Measurements from ENCODE around the gene TMEM126B. TPM values are rescaled to one million over a fixed set of nuclear protein-coding genes. Genes with fewer than 3 reads are reported as not detected.

Gene TMEM126B
- total and polyA plus RNA-seq, 2 donors (not counting 3 experiments of a cell fraction or from before 2014, with no cell fraction given): 51.2 to 53.7 TPM

GRCh38 chr11:85599083-85599482 lies 29.3 kb upstream of the TMEM126B start:
- FAIRE-seq: no peak
- no peak overlapping the region for H2AFZ ChIP-seq (ENCODE audit: low read depth, low read length)
- no peaks in the 10 kb centered on the region for H4K20me1 ChIP-seq (replicated peaks; ENCODE audit: control insufficient read depth, extremely low read depth, insufficient read depth, low read length)
- no peak overlapping the region for H3K27ac ChIP-seq (ENCODE audit: insufficient read depth, low read depth, low read length)
- intact Hi-C loops (cut with micrococcal nuclease) (loop anchor here (5.0 to 10.0 kb wide), 2 partner anchors 343 to 616 kb away; no protein-coding TSS in a partner anchor), dilution Hi-C loops (cut with MboI; ENCODE audit: extremely low pct_ligation_motif_present, low sequenced_read_pairs) (no loop called here)
- DNase-seq (ENCODE audit: low read depth, low spot score): no peak
- ChIA-PET CTCF (no interaction called here), POLR2A (no interaction called here)
- no peaks in the 10 kb centered on the region for H3K36me3 ChIP-seq (ENCODE audit: control insufficient read depth in 2 of 2, extremely low read depth in 1 of 2, insufficient read depth in 2 of 2, low read length in 2 of 2)
- H3K9ac ChIP-seq (replicated peaks; ENCODE audit: extremely low read depth, insufficient read depth, low read length): no peak overlapping the region
- no peaks in the 10 kb centered on the region for H3K9me3 ChIP-seq (replicated peaks; ENCODE audit: control insufficient read depth, insufficient read depth, low read length)
- H3K27me3 ChIP-seq (ENCODE audit: control insufficient read depth in 2 of 2, insufficient read depth in 2 of 2, low read length in 2 of 2): no peaks in the 10 kb centered on the region
- TF ChIP-seq FOS (IDR thresholded peaks at IDR 0.05; ENCODE audit: borderline replicate concordance, insufficient read depth, low read length): no peak
- no peak for TF ChIP-seq POLR2A (IDR thresholded peaks at IDR 0.05; ENCODE audit: low read depth, low read length)
- no peak for TF ChIP-seq JUN (IDR thresholded peaks at IDR 0.05; ENCODE audit: borderline replicate concordance, insufficient read depth, insufficient read length, low read depth)
- TF ChIP-seq EZH2 (IDR thresholded peaks at IDR 0.05; ENCODE audit: borderline replicate concordance, low read depth, low read length, severe bottlenecking): no peak
- no peak for TF ChIP-seq POLR2AphosphoS5 (IDR thresholded peaks at IDR 0.05; ENCODE audit: insufficient read depth, low read depth, low read length)
- TF ChIP-seq MAX (IDR thresholded peaks at IDR 0.05; ENCODE audit: insufficient read depth, insufficient read length): no peak
- TF ChIP-seq, protein P1, sequence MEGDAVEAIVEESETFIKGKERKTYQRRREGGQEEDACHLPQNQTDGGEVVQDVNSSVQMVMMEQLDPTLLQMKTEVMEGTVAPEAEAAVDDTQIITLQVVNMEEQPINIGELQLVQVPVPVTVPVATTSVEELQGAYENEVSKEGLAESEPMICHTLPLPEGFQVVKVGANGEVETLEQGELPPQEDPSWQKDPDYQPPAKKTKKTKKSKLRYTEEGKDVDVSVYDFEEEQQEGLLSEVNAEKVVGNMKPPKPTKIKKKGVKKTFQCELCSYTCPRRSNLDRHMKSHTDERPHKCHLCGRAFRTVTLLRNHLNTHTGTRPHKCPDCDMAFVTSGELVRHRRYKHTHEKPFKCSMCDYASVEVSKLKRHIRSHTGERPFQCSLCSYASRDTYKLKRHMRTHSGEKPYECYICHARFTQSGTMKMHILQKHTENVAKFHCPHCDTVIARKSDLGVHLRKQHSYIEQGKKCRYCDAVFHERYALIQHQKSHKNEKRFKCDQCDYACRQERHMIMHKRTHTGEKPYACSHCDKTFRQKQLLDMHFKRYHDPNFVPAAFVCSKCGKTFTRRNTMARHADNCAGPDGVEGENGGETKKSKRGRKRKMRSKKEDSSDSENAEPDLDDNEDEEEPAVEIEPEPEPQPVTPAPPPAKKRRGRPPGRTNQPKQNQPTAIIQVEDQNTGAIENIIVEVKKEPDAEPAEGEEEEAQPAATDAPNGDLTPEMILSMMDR (IDR thresholded peaks at IDR 0.05; ENCODE audit: extremely low read depth in 1 of 2, insufficient read depth in 1 of 2, low read depth in 1 of 2, low read length in 2 of 2): no peak
- no peak for TF ChIP-seq MYC (IDR thresholded peaks at IDR 0.05; ENCODE audit: low read depth, low read length)
- TF ChIP-seq GATA2 (IDR thresholded peaks at IDR 0.05; ENCODE audit: insufficient read depth, insufficient read length, low read depth, low read length): no peak
- BruUV-seq (replicated peaks): no TSS peak
- H3K9me1 ChIP-seq (replicated peaks; ENCODE audit: control insufficient read depth, extremely low read depth, insufficient read depth, low read length): no peaks in the 10 kb centered on the region
- H3K4me3 ChIP-seq (replicated peaks in 1 of 3; ENCODE audit: insufficient read depth in 1 of 3, low read depth in 1 of 3, low read length in 3 of 3): no peak overlapping the region
- no peak overlapping the region for H3K4me2 ChIP-seq (ENCODE audit: insufficient read depth, low read length)
- no peaks in the 10 kb centered on the region for H3K4me1 ChIP-seq (ENCODE audit: control insufficient read depth, extremely low read depth, insufficient read depth, low read length)
- H3K79me2 ChIP-seq (ENCODE audit: control insufficient read depth, insufficient read depth, low read length): no peaks in the 10 kb centered on the region

All from endothelial cell of umbilical vein (primary cell).